Stimulated activated naive CD4-positive, alpha-beta T cell treated with Interleukin-2 at 50 U/mL for 16 hours (primary cell): Measurements from ENCODE around the gene HMOX1.

Experiments used
- DNase-seq: peaks from one replicate; lab custom pipeline; 2025; lab: John Stamatoyannopoulos, UW

Gene HMOX1, protein sequence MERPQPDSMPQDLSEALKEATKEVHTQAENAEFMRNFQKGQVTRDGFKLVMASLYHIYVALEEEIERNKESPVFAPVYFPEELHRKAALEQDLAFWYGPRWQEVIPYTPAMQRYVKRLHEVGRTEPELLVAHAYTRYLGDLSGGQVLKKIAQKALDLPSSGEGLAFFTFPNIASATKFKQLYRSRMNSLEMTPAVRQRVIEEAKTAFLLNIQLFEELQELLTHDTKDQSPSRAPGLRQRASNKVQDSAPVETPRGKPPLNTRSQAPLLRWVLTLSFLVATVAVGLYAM

DNA sequence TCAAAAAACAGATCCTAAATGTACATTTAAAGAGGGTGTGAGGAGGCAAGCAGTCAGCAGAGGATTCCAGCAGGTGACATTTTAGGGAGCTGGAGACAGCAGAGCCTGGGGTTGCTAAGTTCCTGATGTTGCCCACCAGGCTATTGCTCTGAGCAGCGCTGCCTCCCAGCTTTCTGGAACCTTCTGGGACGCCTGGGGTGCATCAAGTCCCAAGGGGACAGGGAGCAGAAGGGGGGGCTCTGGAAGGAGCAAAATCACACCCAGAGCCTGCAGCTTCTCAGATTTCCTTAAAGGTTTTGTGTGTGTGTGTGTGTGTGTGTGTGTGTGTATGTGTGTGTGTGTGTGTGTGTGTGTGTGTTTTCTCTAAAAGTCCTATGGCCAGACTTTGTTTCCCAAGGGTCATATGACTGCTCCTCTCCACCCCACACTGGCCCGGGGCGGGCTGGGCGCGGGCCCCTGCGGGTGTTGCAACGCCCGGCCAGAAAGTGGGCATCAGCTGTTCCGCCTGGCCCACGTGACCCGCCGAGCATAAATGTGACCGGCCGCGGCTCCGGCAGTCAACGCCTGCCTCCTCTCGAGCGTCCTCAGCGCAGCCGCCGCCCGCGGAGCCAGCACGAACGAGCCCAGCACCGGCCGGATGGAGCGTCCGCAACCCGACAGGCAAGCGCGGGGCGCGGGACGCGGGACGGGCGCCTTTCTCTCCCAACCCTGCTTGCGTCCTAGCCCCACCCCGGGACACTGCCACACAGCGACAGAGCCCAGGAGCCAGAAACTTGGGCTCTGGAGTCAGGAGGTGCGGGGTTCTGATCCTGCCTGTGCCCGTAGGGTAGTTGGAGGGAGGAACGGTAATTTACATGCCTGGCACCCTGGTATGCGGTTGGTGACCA, at the start of gene HMOX1:
TSS of gene HMOX1 (plus strand) at position 560 of the 887 bp plus-strand sequence. CDS start at position 638, 78 bp downstream.
- peak; percentile 24 for DNase-seq

DNA sequence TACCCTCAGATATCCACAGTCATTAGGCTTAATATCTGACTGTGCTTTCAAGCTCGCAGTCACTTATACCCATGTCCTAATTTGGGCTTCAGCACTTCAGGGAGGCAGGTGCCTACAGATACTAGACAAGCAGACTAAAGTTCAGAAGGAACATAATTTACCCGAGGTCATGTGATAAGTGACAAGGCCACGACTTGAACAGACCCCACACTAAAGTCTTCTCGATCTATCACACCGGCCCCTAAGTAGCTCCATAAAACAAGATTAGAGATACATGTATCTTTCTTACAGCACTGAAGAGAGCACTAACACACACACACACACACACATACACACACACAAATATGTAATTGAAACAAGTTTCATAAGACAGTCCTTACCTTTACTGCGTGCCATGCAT, 48.6 kb upstream of the HMOX1 start:
- DNase-seq: no peak

DNA sequence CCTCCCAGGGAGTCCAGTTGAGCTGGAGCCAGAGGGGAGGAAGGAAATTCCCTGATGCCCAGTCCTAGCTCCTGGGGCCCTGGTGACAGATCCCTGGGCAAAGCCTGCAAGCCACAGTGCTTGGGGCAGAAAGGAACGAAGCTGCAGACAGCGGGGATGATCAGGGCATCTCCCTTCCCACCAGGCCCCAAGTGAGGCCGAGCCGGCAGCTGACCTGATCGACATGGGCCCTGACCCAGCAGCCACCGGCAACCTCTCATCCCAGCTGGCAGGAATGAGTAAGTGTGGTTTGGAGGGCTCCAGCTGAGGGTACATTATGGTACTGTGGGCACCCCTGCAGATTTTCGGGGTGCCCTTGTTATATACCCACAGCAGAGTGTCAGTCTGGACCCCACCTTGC, 47.7 kb upstream of the HMOX1 start:
- no peak for DNase-seq

DNA sequence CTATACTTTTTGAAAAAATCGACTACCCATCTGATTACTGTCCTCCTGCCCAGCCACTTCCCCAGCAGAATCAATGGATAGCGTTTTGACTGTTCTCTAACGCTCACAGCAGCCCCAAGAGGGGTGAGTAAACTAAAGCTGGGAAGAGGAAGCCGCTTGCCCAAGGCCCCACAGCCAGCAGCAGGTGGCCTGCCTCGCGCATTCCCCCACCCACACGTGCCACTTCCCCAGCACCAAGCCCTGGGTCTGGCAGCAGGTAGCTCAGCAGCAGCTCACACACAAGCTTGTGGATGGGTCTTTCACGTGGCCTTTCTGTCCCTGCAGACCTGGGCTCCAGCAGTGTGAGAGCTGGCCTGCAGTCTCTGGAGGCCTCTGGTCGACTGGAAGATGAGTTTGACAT, 46.9 kb upstream of the HMOX1 start:
- DNase-seq: peak; percentile 32

DNA sequence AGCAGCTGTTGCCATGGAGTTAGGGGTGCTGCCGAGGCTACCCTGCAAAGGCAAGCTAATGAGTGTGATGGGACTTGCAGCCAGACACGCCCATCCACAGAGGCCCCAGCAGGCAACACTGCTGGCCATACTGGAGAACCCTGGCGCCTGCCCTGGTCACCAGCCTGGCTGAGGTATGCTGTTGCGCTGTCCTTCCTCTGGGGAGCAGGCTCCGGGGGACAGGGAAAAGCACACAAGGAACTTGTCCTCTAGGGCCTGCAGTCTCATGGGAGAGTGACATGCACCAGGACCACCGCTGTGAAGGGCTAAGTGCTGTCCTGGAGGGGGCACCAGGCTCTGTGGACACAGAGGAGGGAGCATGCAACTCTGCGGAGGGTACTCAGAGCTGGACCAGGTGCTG, 45.4 kb upstream of the HMOX1 start:
- DNase-seq: no peak

DNA sequence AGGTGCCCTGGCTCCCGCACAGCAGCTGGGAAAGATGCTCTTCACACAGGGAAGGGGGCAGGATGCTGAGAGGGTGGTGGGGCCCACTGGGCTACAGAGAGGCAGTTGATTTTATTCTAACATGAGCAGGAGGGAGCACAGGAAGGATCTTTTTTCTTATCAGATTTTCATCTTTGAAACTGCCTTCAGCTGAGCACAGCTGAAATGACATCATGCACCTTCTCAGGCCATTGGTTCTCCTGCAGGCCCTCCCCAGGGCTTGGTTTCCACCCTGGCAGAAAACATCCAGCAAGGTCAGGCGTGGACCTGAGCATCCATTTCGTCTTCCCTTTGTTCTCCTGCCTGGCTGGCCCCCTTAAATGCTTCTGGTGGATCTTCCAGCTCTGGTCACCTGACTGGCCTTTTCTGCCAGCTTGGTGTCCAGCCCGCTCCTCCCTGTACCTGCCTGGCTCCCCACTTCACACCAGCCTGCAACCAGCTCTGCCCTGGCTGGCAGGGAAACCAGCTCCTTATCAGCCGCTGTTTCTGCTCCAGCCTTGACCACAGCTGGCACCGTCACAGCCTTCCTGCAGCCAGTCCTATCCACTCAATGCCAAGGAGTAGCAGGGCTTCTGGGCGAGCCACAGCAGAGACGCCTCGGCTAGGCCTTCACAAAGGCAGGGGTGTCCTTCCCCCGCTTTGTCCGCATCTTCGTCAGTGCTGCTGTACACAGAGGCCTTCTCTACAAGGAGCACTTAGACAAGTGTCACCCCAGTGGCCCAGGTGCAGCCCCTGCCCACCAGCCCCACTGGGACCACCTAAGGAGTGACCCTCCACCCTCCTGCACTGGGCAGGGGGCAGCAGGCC, 44.7 kb upstream of the HMOX1 start:
- DNase-seq: no peak

DNA sequence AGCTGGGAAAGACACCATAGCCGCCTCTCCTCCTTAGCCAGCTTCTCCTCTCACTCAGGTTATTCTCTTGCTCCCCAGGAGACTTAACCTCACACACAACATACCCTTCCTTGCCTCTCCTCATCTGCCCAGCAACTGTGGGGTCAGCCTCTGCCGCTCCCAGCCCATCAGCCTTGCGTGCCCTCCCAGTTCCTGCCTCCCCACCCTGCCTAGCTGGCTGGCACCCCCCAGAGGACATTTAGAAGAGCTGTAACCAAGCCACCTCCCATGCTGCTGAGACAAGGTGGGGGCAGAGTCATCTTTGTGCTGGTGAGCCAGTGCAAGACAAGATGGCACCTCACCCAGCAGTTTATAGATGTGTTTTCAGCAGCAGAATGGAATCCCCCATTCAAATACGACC, 43.0 kb upstream of the HMOX1 start:
- DNase-seq: no peak

DNA sequence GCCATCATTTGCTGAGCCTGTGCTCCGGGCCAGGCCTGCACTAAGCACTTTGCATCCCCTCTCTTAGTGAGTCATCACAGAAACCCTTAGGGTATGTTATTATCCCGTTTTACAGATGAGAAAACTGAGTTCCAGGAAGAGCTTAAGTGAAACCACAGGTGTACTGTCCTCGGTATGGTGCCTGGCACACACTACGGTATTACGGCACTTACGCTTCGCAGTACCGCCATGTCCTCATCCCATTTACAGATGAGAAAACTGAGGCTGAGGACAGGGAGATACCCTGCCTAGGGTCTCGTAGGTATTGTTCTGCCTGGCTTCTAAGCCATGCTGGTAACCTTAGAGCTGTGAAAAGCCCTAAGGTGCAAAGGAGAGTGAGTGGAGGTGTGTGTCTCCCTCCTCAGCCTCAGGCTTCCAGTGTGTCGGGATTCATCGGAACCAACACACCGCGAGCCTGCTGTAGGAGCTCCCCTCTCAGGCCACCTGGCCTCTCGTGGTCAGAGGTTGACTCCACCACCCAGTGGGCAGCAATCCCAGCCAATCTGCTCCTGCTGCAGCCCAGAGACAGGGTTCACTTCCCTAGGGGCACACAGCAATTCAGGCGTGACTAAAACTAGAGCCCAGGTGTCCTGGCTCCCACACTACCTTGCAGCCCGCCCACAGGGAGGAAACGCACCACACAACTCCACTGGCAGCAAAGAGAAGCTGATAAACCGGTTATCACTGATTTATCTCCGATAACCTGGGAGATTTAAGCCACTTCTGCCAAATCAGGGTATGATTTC, 39.6 kb upstream of the HMOX1 start:
- DNase-seq: no peak

DNA sequence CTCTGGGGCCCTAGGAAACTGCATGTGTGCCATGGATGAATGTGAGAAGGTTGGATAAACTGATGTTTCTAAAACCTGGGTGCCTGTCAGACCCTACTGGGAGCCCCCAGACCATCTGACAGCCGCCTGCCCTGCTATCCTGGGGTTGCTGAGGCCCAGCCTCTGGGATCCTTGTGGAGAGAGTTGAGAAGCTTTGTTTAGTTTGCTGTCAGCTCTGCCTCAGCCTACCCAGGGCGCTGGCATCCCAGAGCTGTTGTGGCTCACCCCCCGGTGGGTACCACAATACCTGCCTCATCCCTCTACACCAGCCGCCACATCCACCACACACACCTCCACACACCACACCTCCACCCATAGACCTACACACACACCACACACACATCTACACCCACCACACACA, 38.5 kb upstream of the HMOX1 start:
- DNase-seq: no peak

DNA sequence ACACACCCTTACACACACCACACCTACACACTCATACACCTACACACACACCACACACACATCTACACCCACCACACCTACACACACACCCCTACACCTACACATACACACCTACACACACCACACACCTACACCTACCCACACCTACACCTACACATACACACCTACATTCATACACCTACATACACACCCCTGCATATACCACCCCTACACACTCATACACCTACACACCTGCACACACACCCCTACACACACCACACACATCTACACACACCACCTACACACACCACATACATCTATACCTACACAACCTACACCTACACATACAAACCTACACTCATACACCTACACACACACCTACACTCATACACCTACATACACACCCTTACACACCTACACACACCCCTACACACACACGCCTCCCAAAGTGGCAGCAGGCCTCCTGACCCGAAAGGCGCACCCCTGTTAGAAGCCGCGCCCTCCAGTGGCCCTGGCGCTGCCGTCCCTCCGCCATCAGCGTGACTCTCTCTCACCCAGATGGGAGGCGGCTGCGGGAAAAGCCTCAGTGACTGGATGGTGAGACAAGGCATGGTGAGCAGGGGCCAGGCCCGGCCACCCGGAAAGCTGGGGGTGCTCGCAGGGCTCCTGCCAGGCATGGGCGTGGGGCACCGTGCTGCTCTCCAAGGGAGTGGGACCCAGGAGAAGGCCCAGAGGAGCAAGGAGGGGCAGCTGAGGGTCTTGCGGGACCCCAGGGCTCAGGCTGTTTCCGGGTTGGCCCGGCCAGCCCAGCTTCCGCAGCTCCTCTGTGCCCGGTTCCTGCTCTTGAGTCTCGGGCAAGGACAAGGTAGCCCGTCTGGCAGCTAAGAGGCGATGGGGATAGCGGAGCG, 37.0 kb upstream of the HMOX1 start:
- no peak for DNase-seq

DNA sequence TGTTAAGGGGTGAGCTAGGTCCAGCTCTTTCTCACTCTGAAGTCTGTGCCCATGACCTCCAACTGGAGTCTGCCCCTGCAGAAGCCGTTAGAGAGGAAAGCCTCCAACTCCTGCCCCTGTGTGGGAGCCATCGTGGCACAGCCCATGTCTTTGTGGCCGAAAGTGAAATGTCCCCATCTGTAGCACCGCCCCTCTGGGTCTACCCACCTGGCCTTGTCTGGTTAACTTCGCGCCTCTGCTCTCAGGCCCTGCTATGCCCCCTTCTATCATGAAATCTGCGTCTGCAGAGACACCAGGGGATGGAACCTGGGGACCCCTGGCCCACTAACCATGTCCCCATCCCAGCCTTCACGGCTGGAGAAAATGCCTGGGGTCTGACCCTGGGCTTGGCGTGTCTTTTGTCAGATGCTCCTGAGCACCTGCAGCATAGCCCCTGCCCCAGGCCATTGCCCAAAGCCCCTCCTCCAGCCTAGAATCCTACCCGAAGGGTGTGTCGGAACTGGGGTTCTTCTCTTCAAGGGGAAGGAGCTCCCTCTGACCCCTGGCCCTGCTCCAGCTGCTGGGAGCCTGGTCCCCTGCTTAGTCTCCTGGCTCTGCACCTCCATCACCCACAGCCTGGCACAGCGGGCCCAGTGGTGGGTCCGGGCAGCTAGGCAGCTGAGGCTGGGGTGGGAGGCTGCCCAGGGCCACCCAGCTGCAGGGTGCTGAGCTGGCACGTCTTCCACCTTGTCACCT, 35.8 kb upstream of the HMOX1 start:
- DNase-seq: no peak

DNA sequence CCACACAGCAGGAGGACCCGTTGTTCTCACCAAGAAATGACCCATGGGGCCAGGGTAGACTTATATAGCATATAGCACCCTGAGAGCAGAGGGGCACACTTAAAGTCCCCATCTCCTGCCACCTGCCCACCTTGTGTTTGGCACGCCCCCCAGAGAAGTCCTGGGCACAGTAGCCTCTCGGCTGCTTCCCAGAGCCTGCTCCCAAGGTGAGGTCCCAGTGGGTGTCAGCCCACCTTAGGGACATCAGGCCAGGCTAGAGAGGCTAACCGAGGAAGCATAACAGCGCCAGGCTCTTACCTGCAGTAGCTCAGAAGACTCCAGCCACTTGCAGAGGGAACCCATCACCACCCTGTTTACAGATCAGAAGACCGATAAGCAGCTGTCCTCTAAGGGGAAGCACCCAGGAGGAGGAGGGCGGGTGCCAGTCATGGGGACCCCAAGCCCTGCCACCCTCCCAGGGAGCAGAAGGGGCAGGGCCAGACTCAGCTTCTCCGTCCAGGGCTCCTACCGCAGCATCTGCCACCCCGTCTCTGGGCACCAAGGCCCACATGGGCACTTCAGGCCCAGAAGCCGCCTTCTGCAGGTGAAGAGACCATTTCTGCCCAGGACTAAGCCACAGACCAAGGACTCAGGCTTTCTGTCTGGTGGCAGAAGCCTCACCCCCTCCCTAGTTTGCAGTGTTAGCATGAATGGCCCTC, 34.9 kb upstream of the HMOX1 start:
- DNase-seq: no peak

DNA sequence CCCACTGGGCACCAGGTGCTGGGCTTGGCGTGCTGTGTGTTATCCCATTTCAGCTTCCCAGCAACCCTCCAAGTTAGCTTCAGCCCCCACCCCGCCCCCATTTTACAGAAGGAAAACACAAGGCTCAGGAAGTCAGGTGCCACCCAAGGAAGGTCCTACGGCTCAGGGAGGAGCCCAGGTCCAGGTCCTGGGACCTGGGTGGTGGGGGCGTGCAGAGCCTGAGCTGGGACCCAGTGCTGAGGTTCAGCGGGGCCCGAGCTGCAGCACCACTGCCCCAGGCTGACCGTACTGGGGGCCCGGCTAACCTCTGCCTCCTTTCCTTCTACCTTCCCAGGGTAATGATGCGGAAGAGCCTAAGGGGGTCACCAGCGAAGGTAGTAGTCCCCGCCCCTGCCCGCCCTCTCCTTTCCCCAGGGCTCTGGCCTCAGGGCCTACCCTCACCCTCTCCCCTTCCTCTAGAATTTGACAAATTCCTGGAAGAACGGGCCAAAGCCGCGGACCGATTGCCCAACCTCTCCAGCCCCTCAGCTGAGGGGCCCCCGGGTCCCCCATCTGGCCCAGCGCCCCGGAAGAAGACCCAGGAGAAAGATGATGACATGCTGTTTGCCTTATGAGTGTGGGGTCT, 34.2 kb upstream of the HMOX1 start:
- DNase-seq: no peak

DNA sequence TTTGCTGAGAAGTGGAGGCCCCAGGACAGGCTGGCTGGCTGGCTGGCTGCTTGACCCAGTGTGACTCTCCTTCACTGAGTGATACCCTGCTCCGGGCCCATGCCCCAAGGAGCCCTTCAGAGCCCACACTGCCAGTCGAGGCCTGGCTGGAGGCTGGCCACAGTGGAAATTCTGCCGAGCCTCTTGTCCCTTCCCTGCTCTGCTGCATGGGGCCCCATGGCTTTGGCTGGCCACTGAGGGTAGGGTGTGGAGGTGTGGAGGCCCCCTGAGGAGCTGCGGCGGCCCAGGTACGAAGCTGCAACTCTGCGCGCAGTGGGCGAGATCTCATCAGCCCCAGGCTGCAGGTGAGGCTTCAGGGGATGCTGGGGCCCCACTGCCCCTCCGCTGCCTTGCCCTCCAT, 33.4 kb upstream of the HMOX1 start:
- DNase-seq: no peak

DNA sequence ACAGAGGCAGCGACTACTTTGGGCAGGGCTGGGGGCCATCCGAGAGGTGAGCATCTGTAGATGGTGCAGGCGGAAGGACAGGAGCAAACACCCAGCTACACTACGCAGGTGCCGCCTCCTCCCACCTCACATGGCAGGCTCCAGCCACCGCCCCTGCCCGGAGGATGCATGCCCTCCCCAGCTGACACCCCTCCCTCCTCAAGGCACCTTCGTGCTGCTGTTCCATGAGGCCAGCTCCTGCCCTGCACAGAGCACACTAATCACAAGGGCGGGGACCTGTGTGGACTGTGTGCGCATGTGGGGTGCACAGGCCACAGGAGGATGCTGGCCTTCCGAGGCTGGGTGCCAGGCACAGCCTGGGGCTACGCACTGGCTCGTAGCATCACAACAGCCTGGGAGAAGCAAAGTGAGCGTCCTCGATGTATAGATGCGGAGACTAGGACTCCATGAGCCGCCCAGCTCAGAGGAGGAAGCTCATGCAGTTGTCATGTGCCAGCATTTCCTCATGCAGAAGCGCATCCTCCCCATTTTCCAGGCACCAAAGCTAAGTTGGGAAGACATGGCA, 32.8 kb upstream of the HMOX1 start:
- no peak for DNase-seq

DNA sequence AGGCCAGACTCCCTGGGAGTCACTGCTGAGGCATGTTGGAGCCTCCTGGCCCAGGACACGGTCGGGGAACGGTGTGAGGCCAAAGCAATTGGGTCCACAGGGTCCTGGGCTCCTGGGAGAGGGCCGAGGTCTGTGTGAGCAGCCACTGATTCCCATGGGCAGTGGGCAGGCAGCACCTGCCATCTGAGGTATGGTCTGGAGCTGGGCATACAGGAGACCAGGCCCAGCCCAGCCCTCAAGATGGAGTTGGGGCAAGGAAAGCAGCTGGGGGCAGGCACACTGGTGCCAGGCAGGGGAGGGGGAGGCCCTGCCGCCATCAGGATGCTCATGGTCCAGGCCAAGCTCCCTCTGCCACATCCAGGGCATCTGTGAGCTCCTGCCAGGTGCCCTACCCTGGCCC, 32.2 kb upstream of the HMOX1 start:
- no peak for DNase-seq

DNA sequence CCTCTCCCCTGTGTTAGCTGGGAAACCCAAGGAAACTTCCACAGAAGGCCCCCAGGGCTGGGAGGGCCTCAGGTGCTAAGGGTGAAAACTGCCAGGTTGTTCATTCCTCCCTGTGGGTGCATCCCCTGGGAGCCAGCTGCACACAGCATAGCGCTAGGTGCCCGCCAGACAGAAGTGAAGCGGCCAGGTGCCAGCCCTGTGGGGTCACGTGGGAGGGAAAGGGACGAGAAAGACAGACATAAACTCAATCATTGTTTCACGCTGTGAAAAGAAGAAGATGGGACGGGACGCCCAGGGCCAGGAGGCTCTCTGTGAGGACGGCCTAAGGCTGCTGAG, 31.6 kb upstream of the HMOX1 start:
- no peak for DNase-seq

DNA sequence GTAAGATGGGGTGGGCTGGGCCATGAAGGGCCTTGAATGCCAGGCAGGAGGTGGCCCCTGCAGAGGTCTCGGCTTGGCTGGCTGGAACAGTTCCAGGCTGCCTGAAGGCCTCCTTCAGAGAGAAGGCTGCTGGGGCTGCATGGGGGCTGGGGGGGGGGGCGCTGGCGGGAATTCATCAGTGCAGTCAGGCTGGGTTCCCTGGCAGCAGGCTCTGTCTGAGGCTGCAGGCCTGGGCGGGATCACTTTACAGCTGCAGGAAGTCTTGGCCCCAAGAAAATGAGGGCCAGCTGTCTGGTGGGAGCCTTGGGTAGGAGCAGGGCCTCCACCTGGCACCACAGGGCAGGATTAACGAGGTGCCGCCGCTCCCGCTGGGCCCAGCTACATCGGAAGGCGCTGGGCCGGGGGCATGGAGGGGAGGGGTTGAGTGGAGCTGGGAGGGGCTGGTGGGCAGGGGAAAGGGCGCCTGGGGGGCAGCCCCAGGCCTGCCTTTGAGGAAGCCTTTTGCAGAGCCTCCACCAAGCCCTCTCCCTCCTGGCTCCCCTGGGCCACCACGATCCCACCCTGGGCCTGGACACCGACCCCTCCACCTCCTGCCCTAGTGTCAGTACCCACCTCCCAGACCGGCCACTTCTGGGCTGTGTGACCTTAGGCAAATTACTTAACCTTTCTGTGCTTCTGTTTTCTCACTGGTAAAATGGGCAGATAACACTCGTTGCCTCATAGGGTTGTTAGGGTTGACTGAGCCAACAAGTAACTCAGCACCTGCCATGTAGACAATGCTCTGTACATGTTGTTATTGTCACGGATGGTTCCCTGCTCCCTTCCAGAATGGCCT, 31.0 kb upstream of the HMOX1 start:
- DNase-seq: no peak
